ENCODE results near the gene TFAP2E. TPM values are rescaled to one million over a fixed set of nuclear protein-coding genes. Genes with fewer than 3 reads are reported as not detected.

The TFAP2E gene
- total RNA-seq, 1 experiment from 2014 or later = not detected

- no peak for DNase-seq (ENCODE audit: low read depth)
Measured at GRCh38 chr1:35592991-35593769, 20.1 kb downstream of the TFAP2E start.

GRCh38 chr1:35594005-35594760 lies 21.1 kb downstream of the TFAP2E start:
- DNase-seq (ENCODE audit: low read depth) = no peak

- no peak for DNase-seq (ENCODE audit: low read depth)
Measured at GRCh38 chr1:35595684-35596083, 22.6 kb downstream of the TFAP2E start.

GRCh38 chr1:35597870-35598269 lies 24.8 kb downstream of the TFAP2E start:
- DNase-seq (ENCODE audit: low read depth) = no peak

GRCh38 chr1:35598895-35599294 lies 25.8 kb downstream of the TFAP2E start:
- DNase-seq (ENCODE audit: low read depth) = no peak

- no peak for DNase-seq (ENCODE audit: low read depth)
Measured at GRCh38 chr1:35599411-35599810, 26.3 kb downstream of the TFAP2E start.

- DNase-seq (ENCODE audit: low read depth) = no peak
Measured at GRCh38 chr1:35600593-35600992, 27.5 kb downstream of the TFAP2E start.

GRCh38 chr1:35603468-35603867 lies 30.4 kb downstream of the TFAP2E start:
- DNase-seq (ENCODE audit: low read depth) = no peak

- no peak for DNase-seq (ENCODE audit: low read depth)
Measured at GRCh38 chr1:35603941-35604340, 30.8 kb downstream of the TFAP2E start.

GRCh38 chr1:35605071-35605866 lies 32.2 kb downstream of the TFAP2E start:
- no peak for DNase-seq (ENCODE audit: low read depth)

- peak; percentile 48 for DNase-seq (ENCODE audit: low read depth)
Measured at GRCh38 chr1:35605867-35606182, 32.7 kb downstream of the TFAP2E start.

- DNase-seq (ENCODE audit: low read depth) = no peak
Measured at GRCh38 chr1:35611655-35612054, 38.5 kb downstream of the TFAP2E start.

GRCh38 chr1:35615440-35615839 lies 42.3 kb downstream of the TFAP2E start:
- DNase-seq (ENCODE audit: low read depth) = no peak

- no peak for DNase-seq (ENCODE audit: low read depth)
Measured at GRCh38 chr1:35619237-35620121, 46.4 kb downstream of the TFAP2E start.

GRCh38 chr1:35622510-35623178 lies 49.5 kb downstream of the TFAP2E start:
- DNase-seq (ENCODE audit: low read depth) = no peak

- DNase-seq (ENCODE audit: low read depth) = no peak
Measured at GRCh38 chr1:35623832-35624231, 50.7 kb downstream of the TFAP2E start.

GRCh38 chr1:35629051-35629450 lies 55.9 kb downstream of the TFAP2E start:
- no peak for DNase-seq (ENCODE audit: low read depth)

- DNase-seq (ENCODE audit: low read depth) = no peak
Measured at GRCh38 chr1:35631396-35631795, 58.3 kb downstream of the TFAP2E start.

- no peak for DNase-seq (ENCODE audit: low read depth)
Measured at GRCh38 chr1:35633547-35633946, 60.4 kb downstream of the TFAP2E start.

- DNase-seq (ENCODE audit: low read depth) = peak; percentile 52
Measured at GRCh38 chr1:35637401-35637809, 64.3 kb downstream of the TFAP2E start.

Data from HT1080 (cell line).